GM20000 (cell line): ENCODE measurements around the gene YTHDF1.
A peak's percentile ranks its signal among the peaks of the same experiment; 100 is the strongest.

Experiments
- DNase-seq: peaks from one replicate; pipeline ENCODE4 v3.0.0; 2012; ENCODE audit warnings: low spot score
- TF ChIP-seq, protein P1 (sequence below): IDR thresholded peaks from 2 replicates; pipeline ENCODE4 v1.5.1; 2012; ENCODE audit warnings: mild to moderate bottlenecking, control low read depth; ENCODE audit errors: extremely low read depth, missing control alignments

YTHDF1 gene

DNA sequence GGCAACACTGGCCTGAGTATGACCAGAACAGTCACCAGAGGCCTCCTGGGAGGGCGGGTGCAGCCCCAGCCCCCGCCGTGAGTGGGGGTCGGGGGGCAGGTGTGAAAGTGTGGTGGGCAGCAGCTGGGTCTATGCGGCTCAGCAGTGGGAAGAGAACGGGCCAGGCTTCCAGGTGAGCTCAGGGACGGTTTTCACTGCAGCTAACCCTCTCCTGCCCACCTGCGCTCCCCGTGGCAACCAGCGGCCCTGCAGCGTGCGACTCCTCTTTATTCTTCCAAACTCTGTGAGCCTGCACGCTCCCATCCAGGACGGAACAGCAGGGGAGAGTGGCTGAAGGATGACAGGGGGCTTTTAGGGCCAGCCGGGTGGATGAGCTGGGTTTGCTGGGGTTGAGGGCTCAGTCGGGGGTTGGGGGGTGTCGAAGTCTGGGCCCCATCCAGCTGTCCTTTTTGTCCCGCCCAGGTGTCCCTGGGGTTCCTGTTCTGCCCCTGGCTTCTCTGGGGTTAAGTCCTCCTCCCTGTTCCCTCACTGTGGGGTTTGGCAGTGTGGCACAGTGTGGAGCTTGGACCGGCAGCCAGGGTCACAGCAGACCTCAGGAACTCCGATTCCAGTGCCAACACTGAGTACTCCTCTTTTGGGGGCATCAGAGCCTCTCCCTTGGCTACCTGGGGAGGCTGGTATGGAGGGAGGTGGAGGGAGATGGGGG, 18.9 kb upstream of the YTHDF1 start:
- DNase-seq: peak; percentile 62
- TF ChIP-seq, protein P1, sequence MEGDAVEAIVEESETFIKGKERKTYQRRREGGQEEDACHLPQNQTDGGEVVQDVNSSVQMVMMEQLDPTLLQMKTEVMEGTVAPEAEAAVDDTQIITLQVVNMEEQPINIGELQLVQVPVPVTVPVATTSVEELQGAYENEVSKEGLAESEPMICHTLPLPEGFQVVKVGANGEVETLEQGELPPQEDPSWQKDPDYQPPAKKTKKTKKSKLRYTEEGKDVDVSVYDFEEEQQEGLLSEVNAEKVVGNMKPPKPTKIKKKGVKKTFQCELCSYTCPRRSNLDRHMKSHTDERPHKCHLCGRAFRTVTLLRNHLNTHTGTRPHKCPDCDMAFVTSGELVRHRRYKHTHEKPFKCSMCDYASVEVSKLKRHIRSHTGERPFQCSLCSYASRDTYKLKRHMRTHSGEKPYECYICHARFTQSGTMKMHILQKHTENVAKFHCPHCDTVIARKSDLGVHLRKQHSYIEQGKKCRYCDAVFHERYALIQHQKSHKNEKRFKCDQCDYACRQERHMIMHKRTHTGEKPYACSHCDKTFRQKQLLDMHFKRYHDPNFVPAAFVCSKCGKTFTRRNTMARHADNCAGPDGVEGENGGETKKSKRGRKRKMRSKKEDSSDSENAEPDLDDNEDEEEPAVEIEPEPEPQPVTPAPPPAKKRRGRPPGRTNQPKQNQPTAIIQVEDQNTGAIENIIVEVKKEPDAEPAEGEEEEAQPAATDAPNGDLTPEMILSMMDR: peak; percentile 37

DNA sequence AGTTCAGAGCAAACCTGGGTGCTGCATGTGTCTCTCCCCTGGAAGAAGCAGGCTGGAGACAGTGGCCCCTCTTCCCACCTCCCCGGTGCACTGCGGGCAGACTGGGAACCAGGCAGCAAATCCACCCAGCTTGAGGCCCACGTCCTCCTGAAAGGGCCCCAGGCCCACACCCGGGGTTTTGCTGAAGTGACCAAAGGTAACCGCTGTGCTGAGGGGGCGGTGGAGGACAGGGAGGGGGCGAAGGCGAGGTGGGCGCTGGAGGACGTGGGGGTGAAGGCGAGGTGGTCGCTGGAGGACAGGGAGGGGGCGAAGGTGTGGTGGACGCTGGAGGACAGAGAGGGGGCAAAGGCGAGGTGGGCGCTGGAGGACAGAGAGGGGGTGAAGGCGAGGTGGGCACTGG, 18.0 kb upstream of the YTHDF1 start:
- TF ChIP-seq, protein P1: no peak
- no peak for DNase-seq

DNA sequence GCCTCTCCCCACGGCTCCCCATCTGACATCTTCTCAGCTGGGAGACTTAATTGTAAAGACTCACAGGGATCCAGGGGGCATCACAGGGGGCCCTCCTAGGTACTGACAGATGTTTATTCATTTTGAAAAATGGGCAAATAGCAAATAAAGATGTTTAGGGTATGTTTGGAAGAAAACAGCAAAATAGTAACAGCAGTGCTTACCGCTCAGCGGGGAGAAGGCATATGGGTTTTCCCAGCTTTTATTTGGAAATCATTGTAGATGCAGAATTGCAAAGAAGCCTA, 17.1 kb upstream of the YTHDF1 start:
- DNase-seq: no peak
- TF ChIP-seq, protein P1: no peak

DNA sequence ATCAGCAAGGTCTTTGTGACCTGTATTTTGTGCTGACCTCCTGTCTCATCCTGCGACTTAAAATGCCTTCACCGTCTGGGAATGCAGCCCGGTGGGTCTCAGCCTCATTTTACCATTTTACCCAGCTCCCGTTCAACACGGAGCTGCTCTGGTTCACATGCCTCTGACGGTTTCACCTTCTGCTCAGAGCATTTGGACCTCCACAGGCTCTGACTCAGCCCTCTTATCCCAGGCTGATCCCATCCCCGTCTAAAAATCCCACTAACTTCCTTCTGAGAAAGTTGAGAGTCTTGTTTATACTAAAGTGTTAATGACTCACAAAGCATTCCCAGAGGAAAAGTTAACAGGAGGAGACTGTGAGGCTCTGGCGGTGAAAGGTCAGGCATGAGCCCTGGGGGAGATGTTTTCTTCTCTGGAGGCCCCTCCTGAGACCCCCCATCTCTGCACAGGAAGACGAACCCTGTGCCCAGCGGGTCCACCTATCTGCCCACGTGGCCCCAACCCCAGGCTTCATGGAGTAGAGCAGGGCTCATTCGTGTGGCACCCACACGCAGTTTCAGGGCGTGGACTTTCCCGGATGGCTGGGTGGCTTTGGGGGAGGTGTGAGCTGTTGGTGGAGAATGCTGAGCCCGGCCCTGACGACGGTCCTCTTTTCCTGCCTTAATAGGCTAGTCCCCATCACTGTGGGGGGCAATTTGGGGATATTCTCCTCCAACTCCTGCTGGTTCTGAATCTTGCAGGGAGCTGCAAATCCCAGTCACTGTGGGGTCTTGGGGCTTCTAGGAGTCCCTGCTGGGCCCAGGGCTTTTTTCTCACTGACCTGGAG, 16.5 kb upstream of the YTHDF1 start:
- TF ChIP-seq, protein P1: no peak
- DNase-seq: no peak

DNA sequence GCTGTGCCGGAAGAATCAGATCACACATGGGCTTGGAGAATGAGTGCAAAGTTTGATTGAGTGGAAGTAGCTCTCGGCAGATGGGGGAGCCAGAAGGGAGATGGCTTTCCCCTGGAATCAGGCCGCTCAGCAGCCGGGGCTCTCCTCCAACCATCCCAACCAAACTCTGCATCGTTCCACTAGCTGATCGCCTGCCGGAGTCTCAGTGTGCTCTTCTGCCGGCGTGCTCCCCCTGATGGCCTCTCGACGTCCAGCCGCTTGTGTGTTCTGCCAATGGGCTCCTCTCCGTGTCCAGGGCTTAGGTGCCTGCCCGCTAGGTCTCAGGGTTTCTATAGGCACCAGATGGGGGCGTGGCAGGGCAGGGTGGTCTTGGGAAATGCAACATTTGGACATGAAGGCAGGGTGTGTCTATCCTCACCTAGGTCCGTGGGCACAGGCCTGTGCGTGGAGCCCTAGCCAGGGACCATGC, 14.9 kb upstream of the YTHDF1 start:
- TF ChIP-seq, protein P1: peak; percentile 45
- DNase-seq: no peak

DNA sequence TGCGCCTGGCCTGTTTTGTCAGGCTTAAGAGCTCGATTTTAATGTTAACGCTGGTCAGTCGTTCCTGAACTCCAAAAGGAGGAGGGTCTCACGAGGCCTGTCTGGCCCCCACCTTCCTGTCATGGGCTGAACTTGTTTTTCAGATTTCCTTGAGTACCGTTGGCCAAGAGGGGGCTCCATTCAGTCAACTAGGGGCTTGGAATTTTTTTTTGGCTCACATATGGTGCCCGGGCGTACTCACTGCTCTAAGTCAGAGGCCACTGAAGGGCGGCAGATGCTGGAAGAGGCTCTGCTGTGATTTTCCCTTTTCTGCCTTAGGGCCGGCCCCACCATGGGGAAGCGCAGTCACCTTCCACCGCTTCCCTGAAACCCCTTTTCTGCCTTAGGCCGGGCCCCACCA, 12.9 kb upstream of the YTHDF1 start:
- no peak for DNase-seq
- TF ChIP-seq, protein P1: no peak

DNA sequence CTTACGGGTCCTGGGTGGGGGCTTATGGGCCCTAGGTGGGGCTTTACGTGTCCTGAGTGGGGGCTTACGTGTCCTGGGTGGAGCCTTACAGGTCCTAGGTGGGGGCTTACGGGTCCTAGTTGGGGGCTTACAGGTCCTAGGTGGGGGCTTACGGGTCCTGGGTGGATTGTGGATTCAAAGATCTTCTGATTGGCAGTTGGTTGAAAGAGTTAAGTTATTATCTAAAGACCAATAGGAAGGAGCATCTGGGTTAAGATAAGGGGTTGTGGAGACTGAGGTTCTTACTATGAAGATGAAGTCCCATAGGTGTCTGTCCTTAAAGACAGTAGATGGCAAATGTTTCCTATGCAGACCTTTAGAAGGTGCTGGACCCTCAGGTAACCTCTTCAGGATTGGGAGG, 11.3 kb upstream of the YTHDF1 start:
- TF ChIP-seq, protein P1: no peak
- no peak for DNase-seq
